MCF 10A (cell line): ENCODE measurements around the gene SPINK5. TPM values are rescaled to one million over a fixed set of nuclear protein-coding genes. Genes with fewer than 3 reads are reported as not detected.

Experiments
- BruUV-seq: library from RNA; stranded (reverse); fragments of 400-500 nt; replicated peaks from 2 replicates; lab custom pipeline; 2021; lab: Mats Ljungman, UMichigan
- CTCF ChIA-PET: fragments of 300-600 bp; sonication (Branson Sonifier 250); formaldehyde crosslinking; extraction: SDS; loops from one replicate; lab custom pipeline; 2021; ENCODE audit warnings: antibody characterized with exemption, inconsistent platforms; lab: Yijun Ruan, JAX
- POLR2A ChIA-PET: fragments of 300-600, 350-650 bp; sonication (Branson Sonifier 250); formaldehyde crosslinking; extraction: SDS; loops from one replicate; lab custom pipeline; 2020; ENCODE audit warnings: antibody characterized with exemption, inconsistent platforms; lab: Yijun Ruan, JAX
- DNase-seq: peaks from one replicate; pipeline ENCODE4 v3.0.0-alpha.2; 2018; ENCODE audit not compliant: unreplicated experiment
- H3K27ac Mint-ChIP-seq: one replicate; pipeline ENCODE4 v1.8.0; 2022; ENCODE audit warnings: mild to moderate bottlenecking, low read depth, mixed read lengths; ENCODE audit not compliant: unreplicated experiment
- H3K27me3 Mint-ChIP-seq: one replicate; pipeline ENCODE4 v1.8.0; 2022; ENCODE audit warnings: mixed read lengths; ENCODE audit not compliant: insufficient read depth, unreplicated experiment
- H3K36me3 Mint-ChIP-seq: one replicate; pipeline ENCODE4 v1.8.0; 2022; ENCODE audit warnings: mild to moderate bottlenecking, moderate library complexity, mixed read lengths; ENCODE audit not compliant: insufficient read depth, unreplicated experiment
- H3K4me1 Mint-ChIP-seq: one replicate; pipeline ENCODE4 v1.8.0; 2022; ENCODE audit warnings: mixed read lengths; ENCODE audit not compliant: insufficient read depth, unreplicated experiment
- H3K4me3 Mint-ChIP-seq: one replicate; pipeline ENCODE4 v1.8.0; 2022; ENCODE audit warnings: mild to moderate bottlenecking, moderate library complexity, mixed read lengths; ENCODE audit not compliant: unreplicated experiment
- H3K9me3 Mint-ChIP-seq: one replicate; pipeline ENCODE4 v1.8.0; 2022; ENCODE audit warnings: mixed read lengths; ENCODE audit not compliant: unreplicated experiment
- CTCF ChIP-seq: fragments of 200-600 bp; IDR thresholded peaks from one replicate; pipeline ENCODE4 v1.8.0; 2022; ENCODE audit warnings: antibody characterized with exemption, mild to moderate bottlenecking; ENCODE audit not compliant: unreplicated experiment
- intact Hi-C: fragments of 100-400 bp; cut with micrococcal nuclease; formaldehyde crosslinking; loops from 2 replicates; pipeline ENCODE4 v1.14.1; 2022
- total RNA-seq: library from RNA; stranded (reverse); gene quantifications from 2 replicates; pipeline ENCODE4 v1.2.3, GENCODE V29; 2022

SPINK5 gene
- total RNA-seq, 1 experiment from 2014 or later: 3.1 TPM

GRCh38 chr5:148177207-148177606 is 113.4 kb downstream of the SPINK5 start:
- Mint-ChIP-seq H3K36me3 (no peaks in the 10 kb centered on the region), H3K4me1 (no peaks in the 10 kb centered on the region), H3K27me3 (peaks cover 7% of the 10 kb centered on the region), H3K9me3 (no peaks in the 10 kb centered on the region), H3K27ac (no peak overlapping the region), H3K4me3 (no peak overlapping the region)
- no peak for TF ChIP-seq CTCF
- DNase-seq: no peak
- intact Hi-C loops: no loop called here
- ChIA-PET POLR2A (interaction anchor here (1.3 kb wide), 1 partner anchor 265 kb away, joined by 3 read pairs; no protein-coding TSS in a partner anchor), CTCF (interaction anchor here (0.6 to 3.1 kb wide), 3 partner anchors 31 to 554 kb away, joined by 4 to 19 read pairs (median 4); no protein-coding TSS in a partner anchor)
- no TSS peak for BruUV-seq

GRCh38 chr5:148179234-148179824 is 115.5 kb downstream of the SPINK5 start:
- intact Hi-C loops: loop anchor here (1.0 to 2.0 kb wide), 8 partner anchors 111 to 552 kb away; no protein-coding TSS in a partner anchor
- peak; percentile 94 for TF ChIP-seq CTCF
- H3K4me3 Mint-ChIP-seq: no peak overlapping the region
- no TSS peak for BruUV-seq
- peaks cover 7% of the 10 kb centered on the region for H3K27me3 Mint-ChIP-seq
- peak; percentile 84 for DNase-seq
- H3K4me1 Mint-ChIP-seq: no peaks in the 10 kb centered on the region
- H3K36me3 Mint-ChIP-seq: no peaks in the 10 kb centered on the region
- ChIA-PET POLR2A (interaction anchor here (0.6 to 2.0 kb wide), 3 partner anchors 16 to 204 kb away, joined by 3 to 6 read pairs (median 3); no protein-coding TSS in a partner anchor), CTCF (interaction anchor here (0.6 to 4.9 kb wide), 68 partner anchors 8 to 936 kb away, joined by 3 to 118 read pairs (median 4); partner anchors contain the start of gene FBXO38)
- no peaks in the 10 kb centered on the region for H3K9me3 Mint-ChIP-seq
- no peak overlapping the region for H3K27ac Mint-ChIP-seq

- intact Hi-C loops: no loop called here
- Mint-ChIP-seq H3K27ac (peak overlapping the region; percentile 75), H3K4me1 (peaks cover 7% of the 10 kb centered on the region), H3K4me3 (no peak overlapping the region), H3K36me3 (peaks cover 4% of the 10 kb centered on the region), H3K9me3 (no peaks in the 10 kb centered on the region), H3K27me3 (no peaks in the 10 kb centered on the region)
- no peak for TF ChIP-seq CTCF
- ChIA-PET CTCF (interaction anchor here (0.7 to 4.9 kb wide), 8 partner anchors 14 to 849 kb away, joined by 3 to 74 read pairs (median 5); no protein-coding TSS in a partner anchor), POLR2A (interaction anchor here (0.6 to 2.1 kb wide), 13 partner anchors 9 to 1608 kb away, joined by 3 to 12 read pairs (median 3); partner anchors contain the start of gene FBXO38)
- peak; percentile 94 for DNase-seq
- TSS peak; percentile 91 for BruUV-seq
Observed at GRCh38 chr5:148186248-148187003, 122.6 kb downstream of the SPINK5 start.

Other genes with a start within 250 kb of the SPINK5 start
- gene SPINK1, start 232.3 kb upstream of the SPINK5 start, total RNA-seq: 1.5 and 4.0 TPM in 2 replicates
- not detected in 2 replicates for gene SCGB3A2, start 185.3 kb upstream of the SPINK5 start, total RNA-seq
- gene C5orf46, start 157.4 kb upstream of the SPINK5 start, total RNA-seq: 2.1 and 5.7 TPM in 2 replicates
- gene SPINK14, start 104.6 kb downstream of the SPINK5 start, total RNA-seq: not detected in 2 replicates
- gene SPINK6, start 139.1 kb downstream of the SPINK5 start, total RNA-seq: 0.56 and 1.9 TPM in 2 replicates
- gene MARCOL, start 174.5 kb downstream of the SPINK5 start, total RNA-seq: not detected in 2 replicates
- gene SPINK13, start 204.8 kb downstream of the SPINK5 start, total RNA-seq: not detected in 2 replicates
- gene SPINK7, start 248.4 kb downstream of the SPINK5 start, total RNA-seq: not detected in 2 replicates